ENCODE data around the gene COQ8A.
A peak's percentile ranks its signal among the peaks of the same experiment; 100 is the strongest.

Gene COQ8A

DNA sequence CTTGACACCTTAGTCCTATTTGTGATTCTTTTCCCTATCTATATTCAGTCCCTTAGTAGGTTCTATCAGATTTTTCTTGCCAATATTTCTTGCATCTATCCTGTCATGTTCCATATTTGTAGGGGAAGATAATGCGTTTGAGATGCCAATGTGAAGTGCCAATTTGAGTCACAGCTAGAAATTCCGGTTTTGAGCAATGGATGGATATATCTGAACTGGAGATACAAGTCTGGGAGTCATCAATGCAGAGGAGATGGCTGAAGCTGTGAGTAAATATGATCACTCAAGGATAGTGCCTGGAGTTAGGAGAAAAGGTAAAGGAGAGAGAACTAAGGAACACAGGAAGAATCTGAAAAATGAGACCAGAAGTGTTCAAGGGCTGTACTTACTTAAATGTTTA lies 93.8 kb downstream of the COQ8A start:
- DNase-seq = no peak

DNA sequence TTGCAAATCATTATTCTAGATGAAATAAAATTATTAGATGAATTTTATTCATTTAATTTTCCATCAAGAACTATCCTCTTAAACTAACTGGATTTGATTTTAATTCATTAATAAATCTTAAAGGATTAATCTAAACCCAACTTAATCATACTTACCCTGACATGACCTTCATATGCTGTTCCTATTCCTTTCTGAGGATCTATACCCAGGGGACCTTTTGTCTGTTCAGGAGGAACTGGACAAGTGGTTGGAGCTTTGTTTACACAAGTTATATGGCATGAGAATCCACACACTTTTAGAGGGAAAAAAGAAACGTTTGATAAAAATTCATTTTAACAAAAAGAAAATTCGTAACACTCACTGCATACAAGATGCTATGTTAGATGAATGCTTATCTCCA lies 95.2 kb downstream of the COQ8A start:
- DNase-seq = peak; percentile 9

- DNase-seq = no peak
Measured at GRCh38 chr1:227037121-227037520, 97.0 kb downstream of the COQ8A start.
